ENCODE data around the gene ARHGAP22. TPM values are rescaled to one million over a fixed set of nuclear protein-coding genes. Genes with fewer than 3 reads are reported as not detected.
A peak's percentile ranks its signal among the peaks of the same experiment; 100 is the strongest.

ARHGAP22 gene
- total RNA-seq, 1 donor from 2014 or later, result 6.2 TPM

DNA sequence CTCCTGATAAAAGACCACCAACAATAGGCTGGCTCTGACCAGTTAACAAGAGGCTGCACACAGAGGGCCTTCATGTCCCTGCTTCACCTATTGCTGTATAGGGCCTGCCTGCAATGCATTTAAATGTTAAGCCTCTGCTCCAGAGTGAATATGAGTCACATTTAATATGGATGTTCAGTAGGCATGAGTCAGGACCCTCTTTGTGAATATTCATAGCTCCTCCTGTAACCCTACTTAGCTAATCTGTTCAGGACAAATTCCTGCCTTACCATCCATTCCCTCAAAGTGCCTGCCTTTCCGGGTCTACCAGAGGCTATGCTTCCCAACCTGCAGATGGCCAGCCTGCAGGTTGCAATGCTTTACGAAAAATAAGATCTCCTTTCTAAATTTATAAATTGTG, 32.5 kb downstream of the ARHGAP22 start:
- no peak overlapping the region for H2AFZ ChIP-seq (ENCODE audit: low read depth, low read length)
- no peaks in the 10 kb centered on the region for H3K9me3 ChIP-seq (ENCODE audit: insufficient read depth, low read depth, low read length)
- no peaks in the 10 kb centered on the region for H3K27me3 ChIP-seq (ENCODE audit: insufficient read depth, low read length)
- no peak overlapping the region for H3K9ac ChIP-seq (ENCODE audit: low read length)
- no peak for FAIRE-seq
- no peaks in the 10 kb centered on the region for H3K4me1 Mint-ChIP-seq (ENCODE audit: low read depth, unreplicated experiment)
- H3K27me3 Mint-ChIP-seq (ENCODE audit: low read depth, unreplicated experiment), result peaks cover 12% of the 10 kb centered on the region
- H3K4me3 ChIP-seq (ENCODE audit: insufficient read depth, low read depth, low read length), result no peak overlapping the region
- H3K4me1 ChIP-seq (ENCODE audit: insufficient read depth, low read length), result no peaks in the 10 kb centered on the region
- H3K4me2 ChIP-seq (ENCODE audit: low read length), result no peak overlapping the region
- TF ChIP-seq CTCF (IDR thresholded peaks at IDR 0.05; ENCODE audit: insufficient read depth, low read depth, low read length), result no peak
- no peak for TF ChIP-seq EZH2 (IDR thresholded peaks at IDR 0.05; ENCODE audit: insufficient read depth, low read length)
- peaks cover 46% of the 10 kb centered on the region for H3K79me2 ChIP-seq (ENCODE audit: insufficient read depth, low read length)
- no peak overlapping the region for H3K4me3 Mint-ChIP-seq (ENCODE audit: unreplicated experiment)
- no peak overlapping the region for H3K27ac Mint-ChIP-seq (ENCODE audit: unreplicated experiment)
- H4K20me1 ChIP-seq (ENCODE audit: insufficient read depth, low read length), result peaks cover 46% of the 10 kb centered on the region
- DNase-seq (ENCODE audit: low read depth), result peak; percentile 74
- peaks cover 4% of the 10 kb centered on the region for H3K36me3 Mint-ChIP-seq (ENCODE audit: low read depth, unreplicated experiment)
- peaks cover 2% of the 10 kb centered on the region for H3K9me3 Mint-ChIP-seq (ENCODE audit: unreplicated experiment)
- no peak overlapping the region for H3K27ac ChIP-seq (ENCODE audit: low read depth, low read length)
- H3K36me3 ChIP-seq (ENCODE audit: insufficient read depth, low read length), result peaks cover 30% of the 10 kb centered on the region

- Histone ChIP-seq H3K4me2 (ENCODE audit: low read length) (no peak overlapping the region), H3K4me1 (ENCODE audit: insufficient read depth, low read length) (no peaks in the 10 kb centered on the region), H2AFZ (ENCODE audit: low read depth, low read length) (no peak overlapping the region), H3K4me3 (ENCODE audit: insufficient read depth, low read depth, low read length) (no peak overlapping the region), H3K27ac (ENCODE audit: low read depth, low read length) (no peak overlapping the region), H3K9me3 (ENCODE audit: insufficient read depth, low read depth, low read length) (no peaks in the 10 kb centered on the region), H3K27me3 (ENCODE audit: insufficient read depth, low read length) (no peaks in the 10 kb centered on the region), H3K36me3 (ENCODE audit: insufficient read depth, low read length) (peaks cover 11% of the 10 kb centered on the region), H3K79me2 (ENCODE audit: insufficient read depth, low read length) (peaks cover 33% of the 10 kb centered on the region), H3K9ac (ENCODE audit: low read length) (no peak overlapping the region), H4K20me1 (ENCODE audit: insufficient read depth, low read length) (peaks cover 51% of the 10 kb centered on the region)
- Mint-ChIP-seq H3K27me3 (ENCODE audit: low read depth, unreplicated experiment) (peaks cover 20% of the 10 kb centered on the region), H3K4me3 (ENCODE audit: unreplicated experiment) (no peak overlapping the region), H3K9me3 (ENCODE audit: unreplicated experiment) (peaks cover 2% of the 10 kb centered on the region), H3K36me3 (ENCODE audit: low read depth, unreplicated experiment) (no peaks in the 10 kb centered on the region), H3K4me1 (ENCODE audit: low read depth, unreplicated experiment) (no peaks in the 10 kb centered on the region), H3K27ac (ENCODE audit: unreplicated experiment) (no peak overlapping the region)
- FAIRE-seq (no peak), DNase-seq (ENCODE audit: low read depth) (no peak)
- TF ChIP-seq EZH2 (IDR thresholded peaks at IDR 0.05; ENCODE audit: insufficient read depth, low read length) (no peak), CTCF (IDR thresholded peaks at IDR 0.05; ENCODE audit: insufficient read depth, low read depth, low read length) (no peak)
These were observed 36.3 kb downstream of the ARHGAP22 start for GRCh38 chr10:48568546-48568945.

DNA sequence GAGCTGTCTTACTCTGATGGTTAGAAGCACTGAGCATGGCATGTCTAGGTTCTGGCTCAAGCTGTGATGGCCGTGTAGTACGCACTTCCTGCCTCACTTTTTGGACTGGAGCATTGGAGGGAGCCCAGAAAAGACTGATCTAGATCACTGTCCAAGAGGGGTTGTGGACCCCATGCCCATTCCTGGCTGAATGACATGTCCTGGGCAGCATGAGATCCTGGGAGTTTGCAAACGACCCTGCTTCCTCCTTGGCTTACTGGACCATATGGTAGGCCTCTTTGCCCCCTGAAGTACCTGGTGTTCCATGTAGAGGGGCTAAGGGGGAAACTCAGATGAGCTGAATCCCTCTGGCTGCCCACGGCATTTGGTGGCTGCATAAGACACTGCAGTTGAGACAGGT, 36.7 kb downstream of the ARHGAP22 start:
- H3K9ac ChIP-seq (ENCODE audit: low read length), result no peak overlapping the region
- Mint-ChIP-seq H3K4me1 (ENCODE audit: low read depth, unreplicated experiment) (no peaks in the 10 kb centered on the region), H3K36me3 (ENCODE audit: low read depth, unreplicated experiment) (no peaks in the 10 kb centered on the region), H3K27ac (ENCODE audit: unreplicated experiment) (no peak overlapping the region), H3K27me3 (ENCODE audit: low read depth, unreplicated experiment) (peaks cover 20% of the 10 kb centered on the region), H3K9me3 (ENCODE audit: unreplicated experiment) (peaks cover 2% of the 10 kb centered on the region), H3K4me3 (ENCODE audit: unreplicated experiment) (no peak overlapping the region)
- no peak overlapping the region for H3K4me3 ChIP-seq (ENCODE audit: insufficient read depth, low read depth, low read length)
- no peaks in the 10 kb centered on the region for H3K4me1 ChIP-seq (ENCODE audit: insufficient read depth, low read length)
- FAIRE-seq (no peak), DNase-seq (ENCODE audit: low read depth) (no peak)
- no peak overlapping the region for H2AFZ ChIP-seq (ENCODE audit: low read depth, low read length)
- peaks cover 48% of the 10 kb centered on the region for H4K20me1 ChIP-seq (ENCODE audit: insufficient read depth, low read length)
- H3K9me3 ChIP-seq (ENCODE audit: insufficient read depth, low read depth, low read length), result no peaks in the 10 kb centered on the region
- H3K4me2 ChIP-seq (ENCODE audit: low read length), result no peak overlapping the region
- H3K27me3 ChIP-seq (ENCODE audit: insufficient read depth, low read length), result no peaks in the 10 kb centered on the region
- H3K27ac ChIP-seq (ENCODE audit: low read depth, low read length), result no peak overlapping the region
- TF ChIP-seq EZH2 (IDR thresholded peaks at IDR 0.05; ENCODE audit: insufficient read depth, low read length) (no peak), CTCF (IDR thresholded peaks at IDR 0.05; ENCODE audit: insufficient read depth, low read depth, low read length) (no peak)
- H3K36me3 ChIP-seq (ENCODE audit: insufficient read depth, low read length), result peaks cover 6% of the 10 kb centered on the region
- H3K79me2 ChIP-seq (ENCODE audit: insufficient read depth, low read length), result peaks cover 29% of the 10 kb centered on the region

Data from astrocyte (in vitro differentiated cells and primary cell).